NCI-H774 (cell line): ENCODE measurements around the gene TGFA.
"Not testable (repeated sequence)": the region's sequence is repeated elsewhere in the genome, so short reads cannot be mapped to it uniquely, and the experiment has no call there.

Experiments used
- DNase-seq: peaks from one replicate; lab custom pipeline; 2025; lab: John Stamatoyannopoulos, UW

Gene TGFA

GRCh38 chr2:70498054-70498453 lies 55.6 kb downstream of the TGFA start:
- DNase-seq = no peak

- DNase-seq = no peak
These were observed 56.8 kb downstream of the TGFA start for GRCh38 chr2:70496819-70497218.

- no peak for DNase-seq
These were observed 59.2 kb downstream of the TGFA start for GRCh38 chr2:70494293-70494886.

GRCh38 chr2:70490381-70490780 lies 63.2 kb downstream of the TGFA start:
- DNase-seq = no peak

- DNase-seq = no peak
These were observed 64.5 kb downstream of the TGFA start for GRCh38 chr2:70489165-70489564.

- no peak for DNase-seq
These were observed 69.5 kb downstream of the TGFA start for GRCh38 chr2:70484086-70484485.

- no peak for DNase-seq
These were observed 71.2 kb downstream of the TGFA start for GRCh38 chr2:70482401-70482800.

- no peak for DNase-seq
These were observed 73.2 kb downstream of the TGFA start for GRCh38 chr2:70480468-70480867.

- DNase-seq = no peak
These were observed 73.8 kb downstream of the TGFA start for GRCh38 chr2:70479816-70480215.

GRCh38 chr2:70477441-70477844 lies 76.2 kb downstream of the TGFA start:
- no peak for DNase-seq

GRCh38 chr2:70475266-70475665 lies 78.4 kb downstream of the TGFA start:
- DNase-seq = no peak

GRCh38 chr2:70474256-70474848 lies 79.3 kb downstream of the TGFA start:
- no peak for DNase-seq

- no peak for DNase-seq
These were observed 80.4 kb downstream of the TGFA start for GRCh38 chr2:70473101-70473722.

- no peak for DNase-seq
These were observed 81.3 kb downstream of the TGFA start for GRCh38 chr2:70472221-70472890.

- DNase-seq = no peak
These were observed 82.5 kb downstream of the TGFA start for GRCh38 chr2:70471129-70471528.

- DNase-seq = no peak
These were observed 83.7 kb downstream of the TGFA start for GRCh38 chr2:70469961-70470360.

GRCh38 chr2:70469435-70469834 lies 84.2 kb downstream of the TGFA start:
- no peak for DNase-seq

- DNase-seq = no peak
These were observed 84.7 kb downstream of the TGFA start for GRCh38 chr2:70468878-70469277.

GRCh38 chr2:70467831-70468779 lies 85.5 kb downstream of the TGFA start:
- no peak for DNase-seq

- DNase-seq = no peak
These were observed 86.4 kb downstream of the TGFA start for GRCh38 chr2:70467237-70467636.

GRCh38 chr2:70466647-70467046 lies 87.0 kb downstream of the TGFA start:
- DNase-seq = not testable (repeated sequence)

GRCh38 chr2:70463997-70464396 lies 89.6 kb downstream of the TGFA start:
- DNase-seq = no peak
